AG09319 (cell line): ENCODE data around the gene ARIH1.

Experiments used
- DNase-seq: peaks from one replicate; pipeline ENCODE4 v3.0.0-alpha.2; 2010; ENCODE audit warnings: low read depth; ENCODE audit errors: extremely low read depth
- TF ChIP-seq, protein P1 (sequence below): IDR thresholded peaks from 2 replicates; pipeline ENCODE4 v1.5.1; 2011; ENCODE audit warnings: low read depth, mild to moderate bottlenecking, inconsistent platforms, low read length, moderate library complexity

ARIH1 gene

DNA sequence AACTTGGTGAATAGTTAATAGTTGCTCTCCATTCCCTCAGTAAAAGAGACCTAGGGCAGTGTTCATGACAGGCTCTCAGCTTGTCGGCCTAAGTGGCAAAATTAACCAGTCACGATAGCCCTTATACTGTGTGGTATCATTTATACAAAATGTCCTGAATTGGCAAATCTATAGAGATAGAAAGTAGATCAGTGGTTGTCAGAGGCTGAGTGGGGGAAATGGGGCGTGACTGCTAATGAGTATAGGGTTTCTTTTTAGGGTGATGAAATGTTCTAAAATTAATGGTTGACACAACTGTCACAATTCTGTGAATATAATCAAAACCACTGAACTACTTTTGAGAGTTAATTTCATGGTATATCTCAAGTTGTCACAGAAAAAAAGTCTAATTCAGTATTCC lies 20.9 kb downstream of the ARIH1 start:
- no peak for DNase-seq
- TF ChIP-seq, protein P1, sequence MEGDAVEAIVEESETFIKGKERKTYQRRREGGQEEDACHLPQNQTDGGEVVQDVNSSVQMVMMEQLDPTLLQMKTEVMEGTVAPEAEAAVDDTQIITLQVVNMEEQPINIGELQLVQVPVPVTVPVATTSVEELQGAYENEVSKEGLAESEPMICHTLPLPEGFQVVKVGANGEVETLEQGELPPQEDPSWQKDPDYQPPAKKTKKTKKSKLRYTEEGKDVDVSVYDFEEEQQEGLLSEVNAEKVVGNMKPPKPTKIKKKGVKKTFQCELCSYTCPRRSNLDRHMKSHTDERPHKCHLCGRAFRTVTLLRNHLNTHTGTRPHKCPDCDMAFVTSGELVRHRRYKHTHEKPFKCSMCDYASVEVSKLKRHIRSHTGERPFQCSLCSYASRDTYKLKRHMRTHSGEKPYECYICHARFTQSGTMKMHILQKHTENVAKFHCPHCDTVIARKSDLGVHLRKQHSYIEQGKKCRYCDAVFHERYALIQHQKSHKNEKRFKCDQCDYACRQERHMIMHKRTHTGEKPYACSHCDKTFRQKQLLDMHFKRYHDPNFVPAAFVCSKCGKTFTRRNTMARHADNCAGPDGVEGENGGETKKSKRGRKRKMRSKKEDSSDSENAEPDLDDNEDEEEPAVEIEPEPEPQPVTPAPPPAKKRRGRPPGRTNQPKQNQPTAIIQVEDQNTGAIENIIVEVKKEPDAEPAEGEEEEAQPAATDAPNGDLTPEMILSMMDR = no peak

GRCh38 chr15:72496783-72497182 lies 22.7 kb downstream of the ARIH1 start:
- DNase-seq = no peak
- TF ChIP-seq, protein P1 = no peak

DNA sequence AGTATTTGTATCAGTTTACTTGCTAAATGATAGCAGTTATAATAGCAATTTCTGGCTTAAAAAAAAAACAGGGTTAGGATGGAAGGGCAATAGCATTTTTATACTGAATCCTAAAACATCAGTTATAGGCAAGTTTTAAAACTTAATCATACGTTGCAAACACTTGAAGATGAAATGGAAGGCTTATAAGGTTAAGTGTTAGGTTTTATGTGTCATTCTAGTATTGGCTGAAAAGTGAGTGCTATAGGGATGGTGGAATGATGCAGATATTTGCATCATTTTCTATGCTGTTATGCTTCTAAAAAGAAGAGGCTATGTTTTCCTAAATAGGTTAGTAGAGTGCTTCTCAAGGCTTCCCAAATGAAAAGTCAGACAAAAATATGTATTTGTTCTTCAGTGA lies 23.3 kb downstream of the ARIH1 start:
- DNase-seq = no peak
- TF ChIP-seq, protein P1 = no peak

DNA sequence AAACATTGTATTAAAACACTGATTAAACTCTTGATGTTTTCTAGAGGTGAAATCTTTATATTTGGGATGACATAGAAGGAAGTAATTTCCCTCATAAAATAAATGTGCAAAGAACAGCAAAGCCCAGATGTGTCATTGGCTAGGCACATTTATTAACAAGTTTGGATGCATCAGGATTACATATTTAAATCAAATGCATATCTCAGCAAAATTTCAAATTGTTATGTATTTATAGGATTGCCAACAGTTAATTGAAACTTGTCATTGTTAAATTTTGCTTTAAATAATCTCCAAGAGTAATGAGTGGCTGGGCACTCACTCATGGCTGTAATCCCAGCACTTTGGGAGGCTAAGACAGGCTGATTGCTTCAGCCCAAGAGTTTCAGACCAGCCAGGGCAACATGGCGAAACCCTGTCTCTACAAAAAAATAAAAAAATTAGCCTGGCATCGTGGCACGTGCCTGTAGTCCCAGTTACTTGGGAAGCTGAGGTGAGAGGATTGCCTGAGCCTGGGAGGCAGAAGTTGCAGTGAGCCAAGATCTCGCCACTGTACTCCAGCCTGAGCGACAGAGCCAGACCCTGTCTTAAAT lies 28.2 kb downstream of the ARIH1 start:
- TF ChIP-seq, protein P1 = no peak
- DNase-seq = no peak

GRCh38 chr15:72503147-72503546 lies 29.0 kb downstream of the ARIH1 start:
- no peak for DNase-seq

GRCh38 chr15:72507402-72508092 lies 33.4 kb downstream of the ARIH1 start:
- TF ChIP-seq, protein P1 = no peak
- DNase-seq = no peak

More at GRCh38 chr15:72503147-72503546, 29.0 kb downstream of the ARIH1 start:
- TF ChIP-seq, protein P1 = no peak

DNA sequence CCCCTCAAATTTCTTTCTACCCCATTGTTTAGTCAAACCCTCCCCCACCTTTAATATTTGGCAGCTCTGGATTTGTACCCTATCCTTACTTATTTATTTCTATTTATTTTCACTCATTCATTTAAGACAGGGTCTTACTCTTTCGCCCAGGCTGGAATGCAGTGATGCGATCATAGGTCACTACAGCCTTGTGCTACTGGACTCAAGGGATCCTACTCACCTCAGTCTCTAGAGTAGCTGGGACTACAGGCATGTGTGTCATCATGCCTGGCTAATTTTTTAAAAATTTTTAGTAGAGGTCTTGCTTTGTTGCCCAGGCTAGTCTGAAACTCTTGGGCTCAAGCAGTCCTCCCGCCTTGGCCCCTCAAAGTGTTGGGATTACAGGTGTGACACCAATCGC lies 35.4 kb downstream of the ARIH1 start:
- DNase-seq = no peak
- TF ChIP-seq, protein P1 = no peak
